ENCODE results near the gene SCCPDH. TPM values are rescaled to one million over a fixed set of nuclear protein-coding genes. Genes with fewer than 3 reads are reported as not detected.

SCCPDH gene
- total and polyA plus RNA-seq, 2 of the 13 experiments (the other 11 are each of a cell fraction or from before 2014, with no cell fraction given): 36.7 to 62.3 TPM

DNA sequence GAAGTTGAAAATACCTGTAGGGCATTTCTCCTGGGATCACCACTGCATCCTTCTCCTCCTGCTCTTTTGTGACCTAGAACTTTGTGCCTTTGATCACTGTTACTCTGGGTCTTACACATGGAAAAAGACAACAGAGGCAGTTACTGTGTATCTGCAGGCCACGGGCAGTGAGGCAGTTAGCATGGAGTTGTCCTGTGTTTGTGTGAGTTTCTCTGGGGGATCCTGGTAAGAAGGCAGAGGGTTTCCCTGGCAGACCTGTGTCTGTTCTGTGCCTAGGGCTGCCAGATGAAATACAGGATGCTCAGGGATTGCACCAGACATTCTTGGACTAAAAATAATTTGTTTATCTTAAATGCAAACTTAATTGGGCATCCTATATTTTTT is 44.4 kb upstream of the SCCPDH start:
- BruUV-seq (replicated peaks): no TSS peak
- Histone ChIP-seq H3K27ac (ENCODE audit: extremely low read length, insufficient read depth, low read length) (no peak overlapping the region), H3K4me2 (ENCODE audit: low read depth, low read length) (no peak overlapping the region), H3K4me3 (replicated peaks in 1 of 3; ENCODE audit: insufficient read depth in 1 of 3, low read depth in 2 of 3, low read length in 3 of 3) (no peak overlapping the region), H4K20me1 (ENCODE audit: insufficient read depth, low read length) (no peaks in the 10 kb centered on the region), H3K9ac (ENCODE audit: insufficient read depth, low read depth, low read length) (no peak overlapping the region), H3K27me3 (ENCODE audit: control insufficient read depth in 1 of 2, insufficient read depth in 2 of 2, low read length in 2 of 2) (no peaks in the 10 kb centered on the region), H3K36me3 (replicated peaks in 1 of 2; ENCODE audit: control insufficient read depth in 1 of 2, insufficient read depth in 2 of 2, low read length in 2 of 2) (no peaks in the 10 kb centered on the region), H2AFZ (ENCODE audit: low read length) (no peak overlapping the region), H3K9me3 (ENCODE audit: low read length) (no peaks in the 10 kb centered on the region), H3K79me2 (ENCODE audit: insufficient read depth, low read length) (no peaks in the 10 kb centered on the region), H3K4me1 (ENCODE audit: insufficient read depth, low read length) (no peaks in the 10 kb centered on the region)
- TF ChIP-seq HCFC1 (IDR thresholded peaks at IDR 0.05; ENCODE audit: low read depth, low read length) (no peak), ZBTB21 (CRISPR knock-in tag; IDR thresholded peaks at IDR 0.05) (no peak), KAT8 (CRISPR knock-in tag; IDR thresholded peaks at IDR 0.05) (no peak), CBX2 (IDR thresholded peaks at IDR 0.05; ENCODE audit: low read depth, low read length) (no peak), CBX2 (CRISPR knock-in tag; IDR thresholded peaks at IDR 0.05; ENCODE audit: low read depth) (no peak), ZFP36L1 (CRISPR knock-in tag; IDR thresholded peaks at IDR 0.05) (no peak), ZNF7 (CRISPR knock-in tag; IDR thresholded peaks at IDR 0.05) (no peak), ZNF101 (CRISPR knock-in tag; IDR thresholded peaks at IDR 0.05; ENCODE audit: borderline replicate concordance, low read depth) (no peak), CREB3 (CRISPR knock-in tag; IDR thresholded peaks at IDR 0.05) (no peak), JARID2 (CRISPR knock-in tag; IDR thresholded peaks at IDR 0.05; ENCODE audit: insufficient replicate concordance) (no peak), ZNF766 (CRISPR knock-in tag; IDR thresholded peaks at IDR 0.05; ENCODE audit: borderline replicate concordance) (no peak), ATF7 (IDR thresholded peaks at IDR 0.05) (no peak), ATF7 (CRISPR knock-in tag; IDR thresholded peaks at IDR 0.05) (no peak), ZNF850 (CRISPR knock-in tag; conservative IDR thresholded peaks at IDR 0.05) (no peak)
- TF ChIP-seq, protein P1, sequence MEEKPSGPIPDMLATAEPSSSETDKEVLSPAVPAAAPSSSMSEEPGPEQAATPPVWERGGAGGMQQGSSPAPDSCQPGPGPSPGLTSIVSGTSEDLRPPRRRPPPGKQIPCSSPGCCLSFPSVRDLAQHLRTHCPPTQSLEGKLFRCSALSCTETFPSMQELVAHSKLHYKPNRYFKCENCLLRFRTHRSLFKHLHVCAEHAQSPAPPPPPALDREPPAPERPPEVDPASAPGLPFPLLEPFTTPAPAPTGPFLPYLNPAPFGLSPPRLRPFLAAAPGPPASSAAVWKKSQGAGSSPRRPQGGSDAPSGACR (CRISPR knock-in tag; IDR thresholded peaks at IDR 0.05): no peak
- TF ChIP-seq, protein P2, sequence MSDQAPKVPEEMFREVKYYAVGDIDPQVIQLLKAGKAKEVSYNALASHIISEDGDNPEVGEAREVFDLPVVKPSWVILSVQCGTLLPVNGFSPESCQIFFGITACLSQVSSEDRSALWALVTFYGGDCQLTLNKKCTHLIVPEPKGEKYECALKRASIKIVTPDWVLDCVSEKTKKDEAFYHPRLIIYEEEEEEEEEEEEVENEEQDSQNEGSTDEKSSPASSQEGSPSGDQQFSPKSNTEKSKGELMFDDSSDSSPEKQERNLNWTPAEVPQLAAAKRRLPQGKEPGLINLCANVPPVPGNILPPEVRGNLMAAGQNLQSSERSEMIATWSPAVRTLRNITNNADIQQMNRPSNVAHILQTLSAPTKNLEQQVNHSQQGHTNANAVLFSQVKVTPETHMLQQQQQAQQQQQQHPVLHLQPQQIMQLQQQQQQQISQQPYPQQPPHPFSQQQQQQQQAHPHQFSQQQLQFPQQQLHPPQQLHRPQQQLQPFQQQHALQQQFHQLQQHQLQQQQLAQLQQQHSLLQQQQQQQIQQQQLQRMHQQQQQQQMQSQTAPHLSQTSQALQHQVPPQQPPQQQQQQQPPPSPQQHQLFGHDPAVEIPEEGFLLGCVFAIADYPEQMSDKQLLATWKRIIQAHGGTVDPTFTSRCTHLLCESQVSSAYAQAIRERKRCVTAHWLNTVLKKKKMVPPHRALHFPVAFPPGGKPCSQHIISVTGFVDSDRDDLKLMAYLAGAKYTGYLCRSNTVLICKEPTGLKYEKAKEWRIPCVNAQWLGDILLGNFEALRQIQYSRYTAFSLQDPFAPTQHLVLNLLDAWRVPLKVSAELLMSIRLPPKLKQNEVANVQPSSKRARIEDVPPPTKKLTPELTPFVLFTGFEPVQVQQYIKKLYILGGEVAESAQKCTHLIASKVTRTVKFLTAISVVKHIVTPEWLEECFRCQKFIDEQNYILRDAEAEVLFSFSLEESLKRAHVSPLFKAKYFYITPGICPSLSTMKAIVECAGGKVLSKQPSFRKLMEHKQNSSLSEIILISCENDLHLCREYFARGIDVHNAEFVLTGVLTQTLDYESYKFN (CRISPR knock-in tag; conservative IDR thresholded peaks at IDR 0.05): no peak
- CTCF ChIA-PET (ENCODE audit: low intra/inter-chr PET ratio, low total read pairs): no interaction called here
- 0% methylated on average over 1 of the region's 1 CpG for WGBS (ENCODE audit: low lambda C conversion rate)
- in situ Hi-C loops (cut with HindIII; ENCODE audit: extremely low pct_ligation_motif_present, low pct_unique_long_range_greater_than_20kb): no loop called here
- no peak for DNase-seq (ENCODE audit: low spot score)
- no peak for FAIRE-seq
- POLR2A ChIA-PET: no interaction called here
- intact Hi-C loops (cut with micrococcal nuclease; ENCODE audit: unreplicated experiment): no loop called here
- peak; percentile 57 for ATAC-seq

Data from HepG2 (cell line).